Vagina (tissue), 2 donors: ENCODE data around the gene CARD10.

Source experiments
- CTCF ChIP-seq, 3 experiments: fragments of 450-650 bp in 2 of 3; fragments of 200-600 bp in 1 of 3; sonication (generic) in 1 of 3; IDR thresholded peaks; one replicate each; pipeline ENCODE4 v1.5.1; 2017 to 2019; ENCODE audit warnings: antibody characterized with exemption in 3 of 3, mild to moderate bottlenecking in 2 of 3, moderate library complexity in 2 of 3
- POLR2A ChIP-seq, 2 donors: fragments of 450-650 bp; IDR thresholded peaks; one replicate each; pipeline ENCODE4 v1.6.1; 2017; ENCODE audit warnings: antibody characterized with exemption in 2 of 2, mild to moderate bottlenecking in 2 of 2, moderate library complexity in 2 of 2
- POLR2AphosphoS5 ChIP-seq, 2 donors: sonication (generic); formaldehyde crosslinking; IDR thresholded peaks; one replicate each; pipeline ENCODE4 v1.9.0; 2017; ENCODE audit warnings: antibody characterized with exemption in 2 of 2, mild to moderate bottlenecking in 2 of 2, low read depth in 1 of 2; ENCODE audit not compliant: insufficient read depth in 1 of 2

- TF ChIP-seq CTCF (IDR thresholded peaks at IDR 0.05) (no peak), POLR2A (IDR thresholded peaks at IDR 0.05) (no peak), POLR2AphosphoS5 (IDR thresholded peaks at IDR 0.05; ENCODE audit: insufficient read depth in 1 of 2, low read depth in 1 of 2) (no peak)
Observed at GRCh38 chr22:37568448-37569008, 49.3 kb upstream of the CARD10 start.
